ENCODE results near the gene MMP11. TPM values are rescaled to one million over a fixed set of nuclear protein-coding genes. Genes with fewer than 3 reads are reported as not detected.
A peak's percentile ranks its signal among the peaks of the same experiment; 100 is the strongest.

The MMP11 gene
- total and polyA plus RNA-seq, 2 of the 13 experiments (the other 11 are each of a cell fraction or from before 2014, with no cell fraction given), result 8.9 to 28.6 TPM

DNA sequence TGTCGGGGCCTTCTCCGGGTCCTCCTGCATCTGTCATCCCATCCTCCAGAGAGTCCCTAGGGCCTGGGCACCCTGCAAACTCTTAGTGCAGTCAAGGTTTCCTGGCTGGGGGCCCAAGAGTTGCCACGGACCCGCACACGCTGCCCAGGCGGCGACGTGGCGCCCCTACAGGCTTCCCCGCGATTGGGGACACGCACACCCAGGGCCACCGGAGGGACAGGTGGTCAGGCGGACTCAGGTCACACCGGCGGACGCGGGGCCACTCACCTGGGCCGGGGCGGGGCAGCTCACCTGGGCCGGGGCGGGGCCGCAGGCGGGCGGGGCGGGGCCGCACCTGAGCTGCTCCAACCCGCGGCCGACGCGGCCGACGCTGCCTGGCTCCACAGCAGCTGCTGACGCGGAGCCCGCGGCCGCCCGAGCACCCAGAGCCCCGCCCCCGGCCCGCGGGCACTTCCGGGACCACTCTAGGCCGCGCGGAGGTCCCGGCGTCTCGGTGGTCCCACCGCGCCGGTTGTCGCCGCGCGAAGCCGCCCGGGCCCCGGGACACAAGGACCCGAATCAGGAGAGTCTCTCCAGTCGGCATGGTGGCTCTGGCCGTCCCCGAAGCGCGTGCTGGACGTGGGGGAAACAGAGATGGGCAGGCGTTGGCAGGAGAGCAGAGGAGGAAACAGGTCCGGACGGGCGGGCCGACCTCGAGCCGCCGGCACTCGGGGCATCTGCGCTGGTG lies 21.8 kb upstream of the MMP11 start, which contains the start of gene ZNF70 (continued):
- TF ChIP-seq, protein P1, sequence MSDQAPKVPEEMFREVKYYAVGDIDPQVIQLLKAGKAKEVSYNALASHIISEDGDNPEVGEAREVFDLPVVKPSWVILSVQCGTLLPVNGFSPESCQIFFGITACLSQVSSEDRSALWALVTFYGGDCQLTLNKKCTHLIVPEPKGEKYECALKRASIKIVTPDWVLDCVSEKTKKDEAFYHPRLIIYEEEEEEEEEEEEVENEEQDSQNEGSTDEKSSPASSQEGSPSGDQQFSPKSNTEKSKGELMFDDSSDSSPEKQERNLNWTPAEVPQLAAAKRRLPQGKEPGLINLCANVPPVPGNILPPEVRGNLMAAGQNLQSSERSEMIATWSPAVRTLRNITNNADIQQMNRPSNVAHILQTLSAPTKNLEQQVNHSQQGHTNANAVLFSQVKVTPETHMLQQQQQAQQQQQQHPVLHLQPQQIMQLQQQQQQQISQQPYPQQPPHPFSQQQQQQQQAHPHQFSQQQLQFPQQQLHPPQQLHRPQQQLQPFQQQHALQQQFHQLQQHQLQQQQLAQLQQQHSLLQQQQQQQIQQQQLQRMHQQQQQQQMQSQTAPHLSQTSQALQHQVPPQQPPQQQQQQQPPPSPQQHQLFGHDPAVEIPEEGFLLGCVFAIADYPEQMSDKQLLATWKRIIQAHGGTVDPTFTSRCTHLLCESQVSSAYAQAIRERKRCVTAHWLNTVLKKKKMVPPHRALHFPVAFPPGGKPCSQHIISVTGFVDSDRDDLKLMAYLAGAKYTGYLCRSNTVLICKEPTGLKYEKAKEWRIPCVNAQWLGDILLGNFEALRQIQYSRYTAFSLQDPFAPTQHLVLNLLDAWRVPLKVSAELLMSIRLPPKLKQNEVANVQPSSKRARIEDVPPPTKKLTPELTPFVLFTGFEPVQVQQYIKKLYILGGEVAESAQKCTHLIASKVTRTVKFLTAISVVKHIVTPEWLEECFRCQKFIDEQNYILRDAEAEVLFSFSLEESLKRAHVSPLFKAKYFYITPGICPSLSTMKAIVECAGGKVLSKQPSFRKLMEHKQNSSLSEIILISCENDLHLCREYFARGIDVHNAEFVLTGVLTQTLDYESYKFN (CRISPR knock-in tag; conservative IDR thresholded peaks at IDR 0.05), result no peak
- TF ChIP-seq CEBPG (CRISPR knock-in tag; IDR thresholded peaks at IDR 0.05), result no peak
- TF ChIP-seq ZNF7 (CRISPR knock-in tag; IDR thresholded peaks at IDR 0.05), result no peak
- TF ChIP-seq HCFC1 (IDR thresholded peaks at IDR 0.05; ENCODE audit: low read depth, low read length), result peak; percentile 47; the same call in 1 of the 2 replicates
- TF ChIP-seq ZFP37 (CRISPR knock-in tag; IDR thresholded peaks at IDR 0.05; ENCODE audit: borderline replicate concordance), result no peak
- TF ChIP-seq ZNF615 (CRISPR knock-in tag; IDR thresholded peaks at IDR 0.05; ENCODE audit: borderline replicate concordance), result no peak
- TF ChIP-seq, protein P2, sequence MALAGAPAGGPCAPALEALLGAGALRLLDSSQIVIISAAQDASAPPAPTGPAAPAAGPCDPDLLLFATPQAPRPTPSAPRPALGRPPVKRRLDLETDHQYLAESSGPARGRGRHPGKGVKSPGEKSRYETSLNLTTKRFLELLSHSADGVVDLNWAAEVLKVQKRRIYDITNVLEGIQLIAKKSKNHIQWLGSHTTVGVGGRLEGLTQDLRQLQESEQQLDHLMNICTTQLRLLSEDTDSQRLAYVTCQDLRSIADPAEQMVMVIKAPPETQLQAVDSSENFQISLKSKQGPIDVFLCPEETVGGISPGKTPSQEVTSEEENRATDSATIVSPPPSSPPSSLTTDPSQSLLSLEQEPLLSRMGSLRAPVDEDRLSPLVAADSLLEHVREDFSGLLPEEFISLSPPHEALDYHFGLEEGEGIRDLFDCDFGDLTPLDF (CRISPR knock-in tag; IDR thresholded peaks at IDR 0.05), result no peak
- TF ChIP-seq SPEN (CRISPR knock-in tag; IDR thresholded peaks at IDR 0.05; ENCODE audit: low read depth), result peak; percentile 77
- TF ChIP-seq SMC3 (IDR thresholded peaks at IDR 0.05; ENCODE audit: low read length), result no peak
- TF ChIP-seq, protein P3, sequence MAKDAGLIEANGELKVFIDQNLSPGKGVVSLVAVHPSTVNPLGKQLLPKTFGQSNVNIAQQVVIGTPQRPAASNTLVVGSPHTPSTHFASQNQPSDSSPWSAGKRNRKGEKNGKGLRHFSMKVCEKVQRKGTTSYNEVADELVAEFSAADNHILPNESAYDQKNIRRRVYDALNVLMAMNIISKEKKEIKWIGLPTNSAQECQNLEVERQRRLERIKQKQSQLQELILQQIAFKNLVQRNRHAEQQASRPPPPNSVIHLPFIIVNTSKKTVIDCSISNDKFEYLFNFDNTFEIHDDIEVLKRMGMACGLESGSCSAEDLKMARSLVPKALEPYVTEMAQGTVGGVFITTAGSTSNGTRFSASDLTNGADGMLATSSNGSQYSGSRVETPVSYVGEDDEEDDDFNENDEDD (CRISPR knock-in tag; IDR thresholded peaks at IDR 0.05; ENCODE audit: borderline replicate concordance), result no peak
- TF ChIP-seq SRF (IDR thresholded peaks at IDR 0.05; ENCODE audit: low read depth, low read length), result no peak
- no peak for TF ChIP-seq TEAD2 (CRISPR knock-in tag; IDR thresholded peaks at IDR 0.05)
- TF ChIP-seq, protein P4, sequence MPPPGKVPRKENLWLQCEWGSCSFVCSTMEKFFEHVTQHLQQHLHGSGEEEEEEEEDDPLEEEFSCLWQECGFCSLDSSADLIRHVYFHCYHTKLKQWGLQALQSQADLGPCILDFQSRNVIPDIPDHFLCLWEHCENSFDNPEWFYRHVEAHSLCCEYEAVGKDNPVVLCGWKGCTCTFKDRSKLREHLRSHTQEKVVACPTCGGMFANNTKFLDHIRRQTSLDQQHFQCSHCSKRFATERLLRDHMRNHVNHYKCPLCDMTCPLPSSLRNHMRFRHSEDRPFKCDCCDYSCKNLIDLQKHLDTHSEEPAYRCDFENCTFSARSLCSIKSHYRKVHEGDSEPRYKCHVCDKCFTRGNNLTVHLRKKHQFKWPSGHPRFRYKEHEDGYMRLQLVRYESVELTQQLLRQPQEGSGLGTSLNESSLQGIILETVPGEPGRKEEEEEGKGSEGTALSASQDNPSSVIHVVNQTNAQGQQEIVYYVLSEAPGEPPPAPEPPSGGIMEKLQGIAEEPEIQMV (CRISPR knock-in tag; IDR thresholded peaks at IDR 0.05; ENCODE audit: low read depth), result no peak
- no peak for TF ChIP-seq ESRRA (CRISPR knock-in tag; IDR thresholded peaks at IDR 0.05; ENCODE audit: low read depth)
- no peak for TF ChIP-seq ZNF567 (CRISPR knock-in tag; IDR thresholded peaks at IDR 0.05; ENCODE audit: borderline replicate concordance)
- TF ChIP-seq ZNF629 (CRISPR knock-in tag; conservative IDR thresholded peaks at IDR 0.05), result no peak
- TF ChIP-seq ZMYM2 (CRISPR knock-in tag; IDR thresholded peaks at IDR 0.05), result no peak
- TF ChIP-seq ZNF572 (CRISPR knock-in tag; IDR thresholded peaks at IDR 0.05), result 0 out of 2 replicates have a peak, but pooled peaks have one; percentile 61
- TF ChIP-seq, protein P5, sequence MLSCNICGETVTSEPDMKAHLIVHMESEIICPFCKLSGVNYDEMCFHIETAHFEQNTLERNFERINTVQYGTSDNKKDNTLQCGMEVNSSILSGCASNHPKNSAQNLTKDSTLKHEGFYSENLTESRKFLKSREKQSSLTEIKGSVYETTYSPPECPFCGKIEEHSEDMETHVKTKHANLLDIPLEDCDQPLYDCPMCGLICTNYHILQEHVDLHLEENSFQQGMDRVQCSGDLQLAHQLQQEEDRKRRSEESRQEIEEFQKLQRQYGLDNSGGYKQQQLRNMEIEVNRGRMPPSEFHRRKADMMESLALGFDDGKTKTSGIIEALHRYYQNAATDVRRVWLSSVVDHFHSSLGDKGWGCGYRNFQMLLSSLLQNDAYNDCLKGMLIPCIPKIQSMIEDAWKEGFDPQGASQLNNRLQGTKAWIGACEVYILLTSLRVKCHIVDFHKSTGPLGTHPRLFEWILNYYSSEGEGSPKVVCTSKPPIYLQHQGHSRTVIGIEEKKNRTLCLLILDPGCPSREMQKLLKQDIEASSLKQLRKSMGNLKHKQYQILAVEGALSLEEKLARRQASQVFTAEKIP (CRISPR knock-in tag; IDR thresholded peaks at IDR 0.05; ENCODE audit: borderline replicate concordance), result no peak
- TF ChIP-seq, protein P6, sequence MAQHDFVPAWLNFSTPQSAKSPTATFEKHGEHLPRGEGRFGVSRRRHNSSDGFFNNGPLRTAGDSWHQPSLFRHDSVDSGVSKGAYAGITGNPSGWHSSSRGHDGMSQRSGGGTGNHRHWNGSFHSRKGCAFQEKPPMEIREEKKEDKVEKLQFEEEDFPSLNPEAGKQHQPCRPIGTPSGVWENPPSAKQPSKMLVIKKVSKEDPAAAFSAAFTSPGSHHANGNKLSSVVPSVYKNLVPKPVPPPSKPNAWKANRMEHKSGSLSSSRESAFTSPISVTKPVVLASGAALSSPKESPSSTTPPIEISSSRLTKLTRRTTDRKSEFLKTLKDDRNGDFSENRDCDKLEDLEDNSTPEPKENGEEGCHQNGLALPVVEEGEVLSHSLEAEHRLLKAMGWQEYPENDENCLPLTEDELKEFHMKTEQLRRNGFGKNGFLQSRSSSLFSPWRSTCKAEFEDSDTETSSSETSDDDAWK (CRISPR knock-in tag; IDR thresholded peaks at IDR 0.05), result no peak
